GM18505 (cell line): ENCODE data around the gene STRN.

Experiments
- ATAC-seq: cut with Tn5 transposase; IDR thresholded peaks from one replicate; pipeline ENCODE4 v1.9.1; 2021; ENCODE audit not compliant: unreplicated experiment
- POLR2A ChIP-seq: IDR thresholded peaks from 4 replicates; pipeline ENCODE4 v1.6.1; 2011; ENCODE audit warnings: borderline replicate concordance; ENCODE audit not compliant: insufficient read depth, insufficient read length; ENCODE audit errors: extremely low read depth

Gene STRN

GRCh38 chr2:36800381-36800780 is 166.0 kb downstream of the STRN start:
- no peak for ATAC-seq
- no peak for TF ChIP-seq POLR2A

- no peak for ATAC-seq
- TF ChIP-seq POLR2A, result no peak
These were observed 167.6 kb downstream of the STRN start for GRCh38 chr2:36798724-36799123.

GRCh38 chr2:36797324-36798070 is 168.8 kb downstream of the STRN start:
- TF ChIP-seq POLR2A, result no peak
- no peak for ATAC-seq
